Erythroblast (primary cell): ENCODE measurements around the gene EML1.

ENCODE experiments used
- DNase-seq, 2 experiments: peaks; one replicate each; lab custom pipeline; 2025; lab: John Stamatoyannopoulos, UW
- GATA1 ChIP-seq: IDR thresholded peaks from 2 replicates; pipeline ENCODE4 v1.6.1; 2011; ENCODE audit warnings: low read depth, mild to moderate bottlenecking, control low read depth, low read length, moderate library complexity
- POLR2A ChIP-seq: IDR thresholded peaks from 2 replicates; pipeline ENCODE4 v1.6.1; 2011; ENCODE audit warnings: mild to moderate bottlenecking, low read length

EML1 gene

GRCh38 chr14:99822800-99823455 is 29.7 kb downstream of the EML1 start:
- TF ChIP-seq POLR2A, result no peak
- TF ChIP-seq GATA1, result no peak
- no peak for DNase-seq

- DNase-seq, result no peak
- no peak for TF ChIP-seq GATA1
- TF ChIP-seq POLR2A, result no peak
Measured at GRCh38 chr14:99824776-99825175, 31.6 kb downstream of the EML1 start.

GRCh38 chr14:99829450-99829849 is 36.2 kb downstream of the EML1 start:
- no peak for TF ChIP-seq GATA1
- TF ChIP-seq POLR2A, result no peak
- DNase-seq, result no peak

DNA sequence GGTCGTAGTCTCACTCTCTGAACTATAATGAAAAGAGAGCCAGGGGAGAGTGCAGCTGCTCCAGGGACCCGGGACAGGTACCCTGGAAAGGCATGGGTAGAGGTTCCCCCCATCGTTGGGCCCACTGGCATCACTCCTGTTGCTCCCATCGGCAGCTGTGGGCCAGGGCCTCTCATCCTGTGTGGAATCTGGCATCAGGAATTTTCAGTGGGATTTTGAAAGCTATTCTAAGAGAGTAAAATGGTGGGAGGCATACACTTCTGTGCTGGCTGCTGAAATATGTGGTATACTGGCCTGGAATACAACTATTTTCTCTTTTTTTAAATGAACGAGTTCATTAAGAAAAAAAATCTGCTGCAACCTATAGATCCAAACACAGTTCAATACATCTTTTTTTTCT is 38.1 kb downstream of the EML1 start:
- no peak for TF ChIP-seq GATA1
- TF ChIP-seq POLR2A, result no peak
- DNase-seq, result no peak

DNA sequence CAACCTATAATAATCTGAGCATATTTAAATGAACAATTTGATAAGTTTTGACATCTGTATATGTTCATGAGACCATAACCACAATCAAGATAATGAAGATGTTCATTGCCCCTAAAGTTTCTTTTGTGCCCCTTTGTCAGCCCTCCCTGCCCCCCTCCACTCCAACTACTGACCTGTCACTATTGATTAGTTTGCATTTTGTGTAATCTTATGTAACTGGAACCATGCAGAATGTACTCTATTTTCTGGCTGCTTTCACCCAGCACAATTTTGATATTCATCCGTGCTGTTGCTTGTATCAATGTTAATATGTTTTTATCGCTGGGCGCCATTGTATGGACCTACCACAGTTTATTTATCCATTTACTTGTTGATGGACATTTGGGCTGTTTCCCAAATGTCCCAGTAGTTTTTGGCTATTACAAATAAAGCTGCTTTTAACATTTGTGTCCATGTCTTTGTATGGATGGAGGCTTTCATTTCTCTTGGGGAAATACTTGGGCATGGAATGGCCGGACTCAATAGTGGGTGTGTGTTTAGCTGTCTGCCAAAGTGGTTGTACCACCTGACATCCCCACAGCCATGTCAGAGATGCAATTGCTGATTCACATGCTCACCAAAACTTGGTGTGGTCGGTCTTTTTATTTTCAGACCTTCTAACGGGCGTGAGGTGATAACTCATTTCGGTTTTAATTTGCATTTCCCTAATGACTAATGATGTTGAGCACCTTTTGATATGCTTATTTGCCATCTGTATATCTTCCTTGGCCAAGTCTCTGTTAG is 38.9 kb downstream of the EML1 start:
- no peak for DNase-seq

GRCh38 chr14:99837822-99838221 is 44.6 kb downstream of the EML1 start:
- no peak for DNase-seq
- TF ChIP-seq POLR2A (no peak), GATA1 (no peak)

More for the DNA sequence above, 38.9 kb downstream of the EML1 start:
- TF ChIP-seq POLR2A (no peak), GATA1 (no peak)

GRCh38 chr14:99838639-99839134 is 45.5 kb downstream of the EML1 start:
- TF ChIP-seq POLR2A (no peak), GATA1 (no peak)
- DNase-seq, result no peak

DNA sequence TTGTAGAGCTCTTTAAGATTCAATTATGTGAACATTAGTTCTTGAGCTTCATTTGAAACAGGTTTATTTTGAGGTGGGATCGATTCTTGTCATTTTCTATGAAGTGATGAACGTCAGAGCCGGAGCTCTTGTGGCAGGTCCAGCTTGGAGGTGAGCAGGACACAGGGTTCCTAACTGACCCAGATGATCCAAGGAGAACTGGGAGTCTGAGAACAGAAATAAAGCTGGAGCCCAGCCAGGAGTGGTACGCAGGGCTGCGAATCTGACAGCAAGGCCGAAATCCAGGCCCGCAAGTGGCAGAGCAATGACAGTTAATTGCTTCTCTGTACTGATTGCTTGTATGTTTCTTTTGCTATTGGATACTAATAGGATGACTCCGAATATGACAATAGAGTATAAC is 46.5 kb downstream of the EML1 start:
- no peak for DNase-seq
- TF ChIP-seq POLR2A, result no peak
- TF ChIP-seq GATA1, result no peak

GRCh38 chr14:99840265-99840664 is 47.1 kb downstream of the EML1 start:
- TF ChIP-seq GATA1 (no peak), POLR2A (no peak)
- no peak for DNase-seq

DNA sequence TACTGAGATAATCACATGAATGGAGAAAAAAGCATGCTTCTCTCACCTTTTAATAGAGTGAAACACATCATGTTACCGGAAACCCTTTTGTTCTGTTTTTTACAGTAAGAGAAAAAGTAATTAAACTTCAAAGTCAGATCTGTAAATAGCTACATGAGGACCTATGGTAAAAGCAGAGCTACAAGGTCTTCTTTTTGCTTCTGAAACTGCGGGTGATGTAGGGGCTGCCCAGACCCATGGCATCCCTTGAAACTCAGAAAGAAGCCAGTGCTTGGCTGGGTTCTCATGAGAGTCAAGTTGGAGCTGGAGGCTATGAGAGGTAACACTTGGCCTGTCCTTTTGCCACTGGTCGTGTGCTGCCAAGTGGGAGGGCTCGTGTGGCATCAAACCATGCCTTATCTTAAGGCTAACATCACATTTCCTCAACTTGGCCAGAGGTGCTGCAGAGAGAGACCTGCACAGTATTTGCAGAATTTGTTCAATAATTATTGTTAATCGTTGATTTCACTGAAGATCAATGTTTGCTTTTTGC is 47.6 kb downstream of the EML1 start:
- no peak for TF ChIP-seq POLR2A
- TF ChIP-seq GATA1, result no peak
- DNase-seq, result no peak

GRCh38 chr14:99841436-99842071 is 48.3 kb downstream of the EML1 start:
- TF ChIP-seq POLR2A (no peak), GATA1 (no peak)
- no peak for DNase-seq

DNA sequence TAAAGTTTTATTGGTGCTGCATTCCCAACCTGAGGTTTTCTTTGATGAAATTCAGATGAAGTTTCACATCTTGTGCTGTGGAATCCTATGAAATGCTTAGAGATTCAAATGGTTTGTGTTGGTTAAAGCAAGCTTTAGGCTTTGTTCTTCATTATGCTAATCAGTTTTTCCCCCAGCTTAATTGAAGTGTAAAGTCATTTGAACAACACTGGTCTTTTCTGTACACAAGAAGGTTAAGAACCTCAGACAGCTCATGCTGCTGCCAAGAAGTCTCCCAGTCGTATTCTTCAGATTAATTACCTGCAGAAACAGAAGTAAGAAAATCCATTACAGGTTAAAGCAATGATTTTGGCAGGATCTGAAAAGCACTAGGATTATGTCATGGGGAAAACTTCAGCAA is 48.9 kb downstream of the EML1 start:
- no peak for DNase-seq
- TF ChIP-seq GATA1 (no peak), POLR2A (no peak)

GRCh38 chr14:99846808-99847207 is 53.6 kb downstream of the EML1 start:
- no peak for DNase-seq

GRCh38 chr14:99850709-99851108 is 57.5 kb downstream of the EML1 start:
- no peak for TF ChIP-seq GATA1
- TF ChIP-seq POLR2A, result no peak
- DNase-seq, result no peak

More at GRCh38 chr14:99846808-99847207, 53.6 kb downstream of the EML1 start:
- TF ChIP-seq POLR2A (no peak), GATA1 (no peak)

GRCh38 chr14:99852578-99852977 is 59.4 kb downstream of the EML1 start:
- TF ChIP-seq GATA1, result no peak
- TF ChIP-seq POLR2A, result no peak

DNA sequence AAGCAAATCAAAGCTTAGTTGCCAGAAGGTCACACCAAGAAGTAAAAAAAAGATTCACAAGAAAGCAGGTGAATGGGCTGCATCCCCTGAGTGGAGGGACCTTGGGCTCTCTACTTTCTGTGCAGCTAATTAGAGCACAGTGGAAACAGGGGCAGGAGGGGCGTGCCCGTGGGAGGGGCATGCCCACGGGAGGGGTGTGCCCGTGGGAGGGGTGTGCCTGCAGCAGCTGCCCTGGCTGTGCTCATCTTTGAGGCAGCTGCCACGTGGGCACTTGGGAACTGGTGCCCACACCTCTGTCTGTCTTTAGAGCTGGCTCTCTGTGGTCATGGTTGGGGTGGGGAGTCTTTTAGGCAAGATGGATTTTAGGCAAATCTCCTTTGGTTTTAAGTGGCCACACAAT is 60.0 kb downstream of the EML1 start:
- DNase-seq, result no peak
- TF ChIP-seq GATA1 (no peak), POLR2A (no peak)

More at GRCh38 chr14:99852578-99852977, 59.4 kb downstream of the EML1 start:
- DNase-seq, result no peak
